ENCODE data around the gene TEKT3.

TEKT3 gene

DNA sequence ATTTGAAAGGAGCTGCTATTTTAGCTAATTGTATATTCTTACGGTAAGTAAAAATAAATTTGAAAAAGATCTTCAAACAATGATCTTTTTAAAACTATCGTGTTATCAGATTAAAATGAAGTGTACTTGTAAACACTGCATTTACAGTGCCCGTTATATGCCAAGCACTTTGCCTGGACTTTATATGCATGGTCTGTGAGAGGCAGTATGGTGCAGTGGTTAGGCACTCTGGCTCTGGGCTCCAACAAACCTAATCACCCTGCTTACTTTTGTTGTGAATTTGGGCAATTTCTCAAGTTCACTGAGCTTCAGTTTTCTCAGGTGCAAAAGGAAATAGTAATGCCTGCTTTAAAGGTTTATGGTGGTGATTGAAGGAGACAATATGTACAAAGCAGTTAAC lies 77.7 kb downstream of the TEKT3 start:
- no peak for DNase-seq

DNA sequence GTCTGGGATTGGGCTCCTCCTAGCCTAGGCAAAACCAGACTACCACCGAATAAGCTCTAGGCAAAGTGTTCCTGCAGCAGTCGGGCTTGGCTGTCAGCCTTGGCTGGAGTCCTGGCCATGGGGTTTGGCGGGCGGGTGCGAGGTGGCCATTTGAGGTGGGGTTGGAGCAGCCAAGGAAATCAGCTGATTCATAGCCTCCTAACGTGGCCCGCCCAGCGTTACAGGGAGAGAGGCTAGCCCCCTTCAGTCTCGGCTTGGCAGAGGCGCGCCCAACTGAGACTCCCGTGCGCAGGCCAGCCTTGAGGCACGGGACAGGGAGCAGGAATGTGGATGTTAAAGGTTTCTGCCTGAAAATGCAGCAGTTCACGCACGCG lies 78.2 kb downstream of the TEKT3 start:
- DNase-seq, result no peak

- DNase-seq, result no peak
These were observed 78.8 kb downstream of the TEKT3 start for GRCh38 chr17:15262291-15263205.

GRCh38 chr17:15261802-15262290 lies 79.6 kb downstream of the TEKT3 start:
- no peak for DNase-seq

DNA sequence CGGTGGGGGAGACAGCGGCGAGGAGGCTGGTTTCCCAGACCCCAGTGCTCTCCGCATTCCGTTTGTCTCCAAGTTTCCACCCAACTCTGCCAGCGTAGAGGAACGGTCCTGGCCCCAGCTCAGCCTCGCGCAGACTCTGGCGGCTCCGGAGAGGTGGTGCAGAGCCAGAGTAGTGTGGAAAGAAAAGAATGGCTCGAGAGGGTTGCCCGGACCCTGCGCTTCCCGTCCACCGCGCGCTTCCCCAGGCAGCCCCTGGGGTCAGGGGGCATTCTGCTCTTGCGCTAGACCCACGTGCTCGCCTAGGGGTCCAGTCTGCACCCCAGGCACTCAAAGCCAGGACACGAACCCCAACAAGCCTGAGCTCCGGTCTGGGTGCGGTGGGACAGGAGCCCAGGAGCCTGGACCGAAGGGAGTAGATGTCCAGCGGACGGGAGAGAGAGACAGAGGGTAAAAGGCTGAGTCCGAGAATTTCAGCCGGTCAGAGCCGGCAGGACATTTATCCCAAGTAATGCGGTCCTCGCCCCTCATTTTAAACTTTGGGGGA lies 80.1 kb downstream of the TEKT3 start:
- no peak for DNase-seq

GRCh38 chr17:15260376-15261257 lies 80.8 kb downstream of the TEKT3 start:
- DNase-seq, result peak; percentile 8

- DNase-seq, result no peak
These were observed 83.4 kb downstream of the TEKT3 start for GRCh38 chr17:15257796-15258512.

GRCh38 chr17:15257258-15257788 lies 84.1 kb downstream of the TEKT3 start:
- DNase-seq, result peak; percentile 39

DNA sequence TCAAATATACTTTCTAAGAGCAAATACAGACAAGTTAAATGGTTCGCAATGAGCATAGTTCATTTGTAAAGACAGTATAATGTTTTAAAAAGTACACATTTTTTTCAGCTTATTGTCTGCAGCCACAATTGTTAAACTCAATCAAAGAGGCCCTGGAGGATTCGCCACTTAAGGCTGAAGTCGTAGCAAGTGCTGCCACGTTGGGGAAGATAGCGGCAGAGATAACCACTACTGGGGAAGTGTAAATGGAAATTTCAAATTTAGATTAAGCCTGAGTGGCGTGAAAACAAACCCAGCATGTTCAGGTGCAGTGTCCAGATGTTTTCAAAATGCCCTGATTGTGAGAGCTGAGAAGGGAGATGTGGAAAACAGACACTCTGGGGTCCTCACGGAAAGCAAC lies 84.7 kb downstream of the TEKT3 start:
- no peak for DNase-seq

- no peak for DNase-seq
These were observed 85.5 kb downstream of the TEKT3 start for GRCh38 chr17:15255713-15256454.

All from effector CD4-positive, alpha-beta T cell (primary cell).